PC-3 (cell line): ENCODE measurements around the gene GK. TPM values are rescaled to one million over a fixed set of nuclear protein-coding genes. Genes with fewer than 3 reads are reported as not detected.
"Not testable (repeated sequence)": the region's sequence is repeated elsewhere in the genome, so short reads cannot be mapped to it uniquely, and the experiment has no call there.

Source experiments
- ATAC-seq: fragments of 200-7000 bp; cut with Tn5 transposase; 2 replicates; pipeline ENCODE4 v1.9.1; 2020; ENCODE audit warnings: mild to moderate bottlenecking, moderate library complexity
- BruUV-seq: library from RNA; stranded (reverse); fragments of 400-500 nt; replicated peaks from 2 replicates; lab custom pipeline; 2021; lab: Mats Ljungman, UMichigan
- CTCF ChIA-PET: fragments of 300-600 bp; sonication (Branson Sonifier 250); formaldehyde crosslinking; loops from one replicate; lab custom pipeline; 2022; ENCODE audit warnings: antibody characterized with exemption; lab: Charles Lee
- POLR2A ChIA-PET: fragments of 300-600 bp; sonication (Branson Sonifier 250); formaldehyde crosslinking; loops from one replicate; lab custom pipeline; 2022; ENCODE audit warnings: antibody characterized with exemption; ENCODE audit not compliant: unreplicated experiment; lab: Charles Lee
- DNase-seq: peaks from one replicate; pipeline ENCODE4 v3.0.0-alpha.2; 2015
- H2AFZ ChIP-seq: fragments of 300-600 bp; sonication (generic); 2 replicates; pipeline ENCODE4 v1.6.0; 2016; ENCODE audit warnings: antibody characterized with exemption, low read length
- H3F3A ChIP-seq: fragments of 300-600 bp; sonication (generic); one replicate; pipeline ENCODE4 v1.6.0; 2017; ENCODE audit warnings: antibody characterized with exemption, low read length, control low read depth, mild to moderate bottlenecking; ENCODE audit not compliant: unreplicated experiment
- H3K27ac ChIP-seq: fragments of 300-600 bp; sonication (generic); 2 replicates; pipeline ENCODE4 v1.5.1; 2016; ENCODE audit warnings: mild to moderate bottlenecking, low read length
- H3K27me3 ChIP-seq: fragments of 300-600 bp; sonication (generic); 2 replicates; pipeline ENCODE4 v1.6.1; 2016; ENCODE audit warnings: low read length, mixed read lengths
- H3K36me3 ChIP-seq: fragments of 300-600 bp; sonication (generic); 2 replicates; pipeline ENCODE4 v1.6.1; 2016; ENCODE audit warnings: low read depth, mixed run types, low read length, mixed read lengths
- H3K4me1 ChIP-seq: fragments of 300-600 bp; sonication (generic); 2 replicates; pipeline ENCODE4 v1.5.1; 2016; ENCODE audit warnings: low read length; ENCODE audit not compliant: insufficient read depth
- H3K4me2 ChIP-seq: fragments of 300-600 bp; sonication (generic); 2 replicates; pipeline ENCODE4 v1.6.0; 2016; ENCODE audit warnings: low read length
- H3K4me3 ChIP-seq: fragments of 300-600 bp; sonication (generic); 2 replicates; pipeline ENCODE4 v1.5.1; 2016; ENCODE audit warnings: mild to moderate bottlenecking, low read length, mixed read lengths
- H3K79me2 ChIP-seq: fragments of 300-600 bp; sonication (generic); 2 replicates; pipeline ENCODE4 v1.6.1; 2017; ENCODE audit warnings: low read length, mixed read lengths
- H3K9ac ChIP-seq: fragments of 300-600 bp; sonication (generic); 2 replicates; pipeline ENCODE4 v1.6.0; 2016; ENCODE audit warnings: mild to moderate bottlenecking, low read length
- H3K9me2 ChIP-seq: fragments of 300-600 bp; sonication (generic); replicated peaks from 2 replicates; pipeline ENCODE4 v1.6.1; 2016; ENCODE audit warnings: mixed run types, low read length, mixed read lengths
- H3K9me3 ChIP-seq: fragments of 300-600 bp; sonication (generic); 2 replicates; pipeline ENCODE4 v1.6.1; 2016; ENCODE audit warnings: low read length, mixed read lengths
- H4K20me1 ChIP-seq: fragments of 300-600 bp; sonication (generic); 2 replicates; pipeline ENCODE4 v1.6.1; 2016; ENCODE audit warnings: low read length, mixed read lengths
- EZH2 ChIP-seq: fragments of 300-600 bp; sonication (generic); IDR thresholded peaks from one replicate; pipeline ENCODE4 v1.6.1; 2017; ENCODE audit warnings: antibody characterized with exemption, mild to moderate bottlenecking, low read length; ENCODE audit not compliant: unreplicated experiment
- EZH2phosphoT487 ChIP-seq: fragments of 300-600 bp; sonication (generic); IDR thresholded peaks from 2 replicates; pipeline ENCODE4 v1.6.1; 2018; ENCODE audit warnings: mild to moderate bottlenecking, antibody characterized with exemption, low read length, borderline replicate concordance
- intact Hi-C: fragments of 100-400 bp; cut with micrococcal nuclease; formaldehyde crosslinking; loops from 2 replicates; pipeline ENCODE4 v1.9.0; 2023
- total RNA-seq: library from RNA; depleted of rRNA; stranded (reverse); fragments of >200 nt; gene quantifications from 2 replicates; pipeline ENCODE4 v1.2.3, GENCODE V29; 2014
- TF ChIP-seq, protein P1 (sequence below): fragments of 300-600 bp; sonication (generic); conservative IDR thresholded peaks from 2 replicates; pipeline ENCODE4 v1.5.1; 2017; ENCODE audit warnings: antibody characterized with exemption, low read depth, mild to moderate bottlenecking, low read length

The GK gene
- total RNA-seq, 1 experiment from 2014 or later, result 4.1 TPM

DNA sequence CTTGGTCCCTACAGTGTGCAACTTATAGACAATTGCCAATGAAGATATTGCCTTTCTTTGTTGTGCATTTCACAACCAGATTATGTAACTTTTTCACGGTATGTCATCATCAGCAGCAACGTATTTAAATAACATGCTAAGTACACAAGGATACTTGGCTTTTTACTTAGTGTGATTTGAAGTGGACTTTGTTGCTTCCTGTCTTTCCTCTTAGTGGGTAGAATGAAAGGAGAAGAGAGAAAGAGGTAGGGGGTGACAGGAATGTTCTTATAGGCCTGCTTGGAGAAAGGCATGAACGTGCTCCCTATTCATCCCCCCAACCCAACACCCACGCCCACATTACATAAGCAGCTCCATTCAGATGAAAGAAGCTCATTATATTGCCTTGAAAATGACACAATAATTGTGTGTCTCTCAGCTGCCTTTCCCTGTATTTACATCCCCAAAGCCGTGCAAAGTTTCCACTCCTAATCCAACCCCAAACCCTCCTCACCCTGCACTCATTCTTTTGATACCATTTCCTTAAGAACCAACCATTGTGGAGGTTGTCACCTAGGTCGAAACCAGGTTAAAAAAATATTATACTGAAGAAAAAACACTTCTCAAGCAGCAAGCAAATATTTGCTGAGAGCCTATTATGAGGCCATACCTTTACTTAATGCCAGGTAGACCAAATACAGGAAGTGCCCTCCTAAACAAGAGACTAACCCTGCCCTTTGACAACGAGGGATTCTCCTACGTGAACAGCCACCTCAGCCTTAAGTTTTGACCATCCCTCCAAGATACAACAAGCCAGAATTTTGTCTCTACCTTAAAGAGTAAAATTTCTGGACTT is 25.2 kb upstream of the GK start:
- ATAC-seq, result no peak
- no TSS peak for BruUV-seq

DNA sequence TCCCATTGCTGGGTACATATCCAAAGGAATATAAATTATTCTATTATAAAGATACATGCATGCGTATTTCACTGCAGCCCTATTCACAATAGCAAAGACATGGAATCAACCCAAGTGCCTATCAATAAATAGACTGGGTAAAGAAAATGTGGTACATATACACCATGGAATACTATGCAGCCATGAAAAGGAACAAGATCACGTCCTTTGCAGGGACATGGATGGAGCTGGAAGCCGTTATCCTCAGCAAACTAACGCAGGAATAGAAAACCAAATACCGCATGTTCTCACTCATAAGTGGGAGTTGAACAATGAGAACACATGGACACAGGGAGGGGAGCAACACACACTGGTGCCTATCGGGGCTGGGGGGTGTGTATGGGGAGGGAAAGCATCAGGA is 19.2 kb upstream of the GK start:
- BruUV-seq, H3F3A ChIP-seq, H3K27ac ChIP-seq, H3K4me1 ChIP-seq, H3K9me3 ChIP-seq, H2AFZ ChIP-seq, CTCF ChIA-PET, H3K4me2 ChIP-seq, H3K36me3 ChIP-seq, H3K9ac ChIP-seq, POLR2A ChIA-PET, H3K79me2 ChIP-seq, H3K27me3 ChIP-seq, ATAC-seq, DNase-seq, H4K20me1 ChIP-seq, H3K9me2 ChIP-seq, H3K4me3 ChIP-seq: not testable (repeated sequence)
- intact Hi-C loops, result loop anchor here (10.0 kb wide), 1 partner anchor 191 kb away; no protein-coding TSS in a partner anchor

More for the DNA sequence above, 25.2 kb upstream of the GK start:
- CTCF ChIA-PET, result no interaction called here
- no peaks in the 10 kb centered on the region for H3K36me3 ChIP-seq
- H4K20me1 ChIP-seq, result no peaks in the 10 kb centered on the region
- H3K9ac ChIP-seq, result no peak overlapping the region
- DNase-seq, result no peak
- H3K27ac ChIP-seq, result no peak overlapping the region
- no peaks in the 10 kb centered on the region for H3F3A ChIP-seq
- H3K4me1 ChIP-seq, result no peaks in the 10 kb centered on the region
- no peaks in the 10 kb centered on the region for H3K9me2 ChIP-seq
- H3K27me3 ChIP-seq, result no peaks in the 10 kb centered on the region
- no peaks in the 10 kb centered on the region for H3K79me2 ChIP-seq
- H3K4me2 ChIP-seq, result no peak overlapping the region
- TF ChIP-seq, protein P1, sequence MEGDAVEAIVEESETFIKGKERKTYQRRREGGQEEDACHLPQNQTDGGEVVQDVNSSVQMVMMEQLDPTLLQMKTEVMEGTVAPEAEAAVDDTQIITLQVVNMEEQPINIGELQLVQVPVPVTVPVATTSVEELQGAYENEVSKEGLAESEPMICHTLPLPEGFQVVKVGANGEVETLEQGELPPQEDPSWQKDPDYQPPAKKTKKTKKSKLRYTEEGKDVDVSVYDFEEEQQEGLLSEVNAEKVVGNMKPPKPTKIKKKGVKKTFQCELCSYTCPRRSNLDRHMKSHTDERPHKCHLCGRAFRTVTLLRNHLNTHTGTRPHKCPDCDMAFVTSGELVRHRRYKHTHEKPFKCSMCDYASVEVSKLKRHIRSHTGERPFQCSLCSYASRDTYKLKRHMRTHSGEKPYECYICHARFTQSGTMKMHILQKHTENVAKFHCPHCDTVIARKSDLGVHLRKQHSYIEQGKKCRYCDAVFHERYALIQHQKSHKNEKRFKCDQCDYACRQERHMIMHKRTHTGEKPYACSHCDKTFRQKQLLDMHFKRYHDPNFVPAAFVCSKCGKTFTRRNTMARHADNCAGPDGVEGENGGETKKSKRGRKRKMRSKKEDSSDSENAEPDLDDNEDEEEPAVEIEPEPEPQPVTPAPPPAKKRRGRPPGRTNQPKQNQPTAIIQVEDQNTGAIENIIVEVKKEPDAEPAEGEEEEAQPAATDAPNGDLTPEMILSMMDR, result no peak
- TF ChIP-seq EZH2phosphoT487 (no peak), EZH2 (no peak)
- no peak overlapping the region for H3K4me3 ChIP-seq
- POLR2A ChIA-PET, result no interaction called here
- no peak overlapping the region for H2AFZ ChIP-seq
- no peaks in the 10 kb centered on the region for H3K9me3 ChIP-seq
- intact Hi-C loops, result no loop called here

DNA sequence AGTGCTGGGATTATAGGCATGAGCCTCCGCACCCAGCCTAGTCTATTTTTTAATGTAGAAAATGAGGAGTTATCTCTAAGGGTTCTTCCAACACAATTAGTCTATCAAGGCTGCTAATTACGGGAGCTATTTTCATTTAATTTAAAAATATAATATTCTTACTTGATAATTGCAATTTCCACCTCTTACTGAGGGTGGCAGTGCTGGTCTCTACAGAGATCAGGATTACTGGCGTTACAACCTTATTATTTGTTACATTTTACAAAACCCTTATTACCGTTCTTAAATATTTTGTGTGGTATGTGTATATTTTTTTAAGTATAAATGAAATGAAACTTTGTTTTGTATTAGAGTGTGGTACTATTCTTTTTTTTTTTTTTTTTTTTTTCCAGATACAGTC is 17.6 kb upstream of the GK start:
- Histone ChIP-seq H2AFZ (no peak overlapping the region), H4K20me1 (no peaks in the 10 kb centered on the region), H3K36me3 (no peaks in the 10 kb centered on the region), H3K9me2 (no peaks in the 10 kb centered on the region), H3K4me1 (no peaks in the 10 kb centered on the region), H3F3A (no peaks in the 10 kb centered on the region), H3K79me2 (no peaks in the 10 kb centered on the region), H3K4me2 (no peak overlapping the region), H3K27ac (no peak overlapping the region), H3K9me3 (no peaks in the 10 kb centered on the region), H3K4me3 (no peak overlapping the region), H3K27me3 (no peaks in the 10 kb centered on the region), H3K9ac (no peak overlapping the region)
- ATAC-seq, result no peak
- POLR2A ChIA-PET, result no interaction called here
- peak; percentile 51 for DNase-seq
- no TSS peak for BruUV-seq
- CTCF ChIA-PET, result interaction anchor here (0.5 to 0.9 kb wide), 4 partner anchors 20 to 129 kb away, joined by 3 to 5 read pairs (median 4); no protein-coding TSS in a partner anchor
- TF ChIP-seq EZH2 (no peak), EZH2phosphoT487 (no peak)
- TF ChIP-seq, protein P1, result peak; percentile 62
- intact Hi-C loops, result loop anchor here (1.0 to 10.0 kb wide), 2 partner anchors 78 to 189 kb away; no protein-coding TSS in a partner anchor
